OCI-LY7 (cell line): Measurements from ENCODE around the gene SLC10A7.

ENCODE experiments used
- EZH2phosphoT487 ChIP-seq: fragments of 200-600 bp; sonication (generic); IDR thresholded peaks from 2 replicates; pipeline ENCODE4 v1.6.1; 2018; ENCODE audit warnings: low read depth, borderline replicate concordance, mild to moderate bottlenecking, mixed run types, antibody characterized with exemption, low read length, moderate library complexity, mixed read lengths
- TF ChIP-seq, protein P1 (sequence below): fragments of 200-600 bp; sonication (generic); conservative IDR thresholded peaks from 2 replicates; pipeline ENCODE4 v1.5.1; 2014; ENCODE audit warnings: mild to moderate bottlenecking, antibody characterized with exemption, low read length, moderate library complexity, mixed read lengths

DNA sequence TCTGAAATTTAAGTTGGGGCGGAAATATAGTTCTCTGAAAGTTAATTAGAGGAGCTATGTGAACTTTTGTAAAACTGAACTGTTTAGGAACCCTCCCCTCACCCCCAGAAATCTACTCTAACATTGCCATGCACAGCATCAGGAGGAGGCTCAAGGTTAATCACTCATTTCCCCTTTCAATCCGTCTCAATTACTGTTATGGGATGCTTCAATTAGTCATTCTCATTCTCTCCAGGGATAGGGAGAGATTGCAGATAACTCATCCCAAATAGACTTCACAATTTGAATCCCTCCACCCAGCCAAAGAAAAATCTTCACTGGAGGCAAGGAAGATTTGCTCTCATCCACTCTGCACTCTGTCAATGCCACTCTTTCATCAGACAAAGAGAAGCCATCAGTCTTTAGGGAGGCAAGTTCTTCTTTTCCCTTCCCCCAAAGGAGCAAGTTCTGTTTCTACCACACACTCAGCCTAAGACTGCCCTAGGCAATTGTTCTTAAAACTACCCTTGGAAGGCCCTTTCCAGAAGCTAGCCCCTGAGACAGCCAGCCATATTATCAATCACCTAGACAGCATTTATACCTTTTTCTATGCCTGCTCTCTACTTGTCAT, 140.4 kb downstream of the SLC10A7 start:
- TF ChIP-seq, protein P1, sequence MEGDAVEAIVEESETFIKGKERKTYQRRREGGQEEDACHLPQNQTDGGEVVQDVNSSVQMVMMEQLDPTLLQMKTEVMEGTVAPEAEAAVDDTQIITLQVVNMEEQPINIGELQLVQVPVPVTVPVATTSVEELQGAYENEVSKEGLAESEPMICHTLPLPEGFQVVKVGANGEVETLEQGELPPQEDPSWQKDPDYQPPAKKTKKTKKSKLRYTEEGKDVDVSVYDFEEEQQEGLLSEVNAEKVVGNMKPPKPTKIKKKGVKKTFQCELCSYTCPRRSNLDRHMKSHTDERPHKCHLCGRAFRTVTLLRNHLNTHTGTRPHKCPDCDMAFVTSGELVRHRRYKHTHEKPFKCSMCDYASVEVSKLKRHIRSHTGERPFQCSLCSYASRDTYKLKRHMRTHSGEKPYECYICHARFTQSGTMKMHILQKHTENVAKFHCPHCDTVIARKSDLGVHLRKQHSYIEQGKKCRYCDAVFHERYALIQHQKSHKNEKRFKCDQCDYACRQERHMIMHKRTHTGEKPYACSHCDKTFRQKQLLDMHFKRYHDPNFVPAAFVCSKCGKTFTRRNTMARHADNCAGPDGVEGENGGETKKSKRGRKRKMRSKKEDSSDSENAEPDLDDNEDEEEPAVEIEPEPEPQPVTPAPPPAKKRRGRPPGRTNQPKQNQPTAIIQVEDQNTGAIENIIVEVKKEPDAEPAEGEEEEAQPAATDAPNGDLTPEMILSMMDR, result no peak
- TF ChIP-seq EZH2phosphoT487, result no peak
